ENCODE measurements around the gene DOK1.

The DOK1 gene

GRCh38 chr2:74571058-74571457 lies 16.5 kb downstream of the DOK1 start:
- DNase-seq (ENCODE audit: low spot score), result no peak

- DNase-seq (ENCODE audit: low spot score), result no peak
Observed at GRCh38 chr2:74572178-74572925, 17.8 kb downstream of the DOK1 start.

GRCh38 chr2:74573747-74574562 lies 19.4 kb downstream of the DOK1 start:
- DNase-seq (ENCODE audit: low spot score), result peak; percentile 73

- DNase-seq (ENCODE audit: low spot score), result no peak
Observed at GRCh38 chr2:74575320-74575719, 20.8 kb downstream of the DOK1 start.

GRCh38 chr2:74576211-74576862 lies 21.8 kb downstream of the DOK1 start:
- DNase-seq (ENCODE audit: low spot score), result no peak

- peak; percentile 80 for DNase-seq (ENCODE audit: low spot score)
Observed at GRCh38 chr2:74576863-74577229, 22.3 kb downstream of the DOK1 start.

- DNase-seq (ENCODE audit: low spot score), result peak; percentile 42
Observed at GRCh38 chr2:74577448-74577847, 22.9 kb downstream of the DOK1 start.

- DNase-seq (ENCODE audit: low spot score), result no peak
Observed at GRCh38 chr2:74578408-74578807, 23.9 kb downstream of the DOK1 start.

GRCh38 chr2:74581463-74581862 lies 26.9 kb downstream of the DOK1 start:
- no peak for DNase-seq (ENCODE audit: low spot score)

- DNase-seq (ENCODE audit: low spot score), result no peak
Observed at GRCh38 chr2:74582184-74582583, 27.7 kb downstream of the DOK1 start.

- no peak for DNase-seq (ENCODE audit: low spot score)
Observed at GRCh38 chr2:74583504-74583903, 29.0 kb downstream of the DOK1 start.

GRCh38 chr2:74584088-74584645 lies 29.6 kb downstream of the DOK1 start:
- DNase-seq (ENCODE audit: low spot score), result no peak

GRCh38 chr2:74585406-74586185 lies 31.1 kb downstream of the DOK1 start:
- peak; percentile 39 for DNase-seq (ENCODE audit: low spot score)

GRCh38 chr2:74587664-74588277 lies 33.3 kb downstream of the DOK1 start:
- DNase-seq (ENCODE audit: low spot score), result peak; percentile 78

GRCh38 chr2:74588664-74589063 lies 34.1 kb downstream of the DOK1 start:
- DNase-seq (ENCODE audit: low spot score), result no peak

- DNase-seq (ENCODE audit: low spot score), result no peak
Observed at GRCh38 chr2:74593826-74594772, 39.6 kb downstream of the DOK1 start.

GRCh38 chr2:74596584-74596983 lies 42.1 kb downstream of the DOK1 start:
- DNase-seq (ENCODE audit: low spot score), result no peak

GRCh38 chr2:74597410-74597809 lies 42.9 kb downstream of the DOK1 start:
- no peak for DNase-seq (ENCODE audit: low spot score)

- DNase-seq (ENCODE audit: low spot score), result no peak
Observed at GRCh38 chr2:74599676-74600075, 45.2 kb downstream of the DOK1 start.

Data from pons (tissue), 1 donor.